ENCODE measurements around the gene SLBP.

SLBP gene

DNA sequence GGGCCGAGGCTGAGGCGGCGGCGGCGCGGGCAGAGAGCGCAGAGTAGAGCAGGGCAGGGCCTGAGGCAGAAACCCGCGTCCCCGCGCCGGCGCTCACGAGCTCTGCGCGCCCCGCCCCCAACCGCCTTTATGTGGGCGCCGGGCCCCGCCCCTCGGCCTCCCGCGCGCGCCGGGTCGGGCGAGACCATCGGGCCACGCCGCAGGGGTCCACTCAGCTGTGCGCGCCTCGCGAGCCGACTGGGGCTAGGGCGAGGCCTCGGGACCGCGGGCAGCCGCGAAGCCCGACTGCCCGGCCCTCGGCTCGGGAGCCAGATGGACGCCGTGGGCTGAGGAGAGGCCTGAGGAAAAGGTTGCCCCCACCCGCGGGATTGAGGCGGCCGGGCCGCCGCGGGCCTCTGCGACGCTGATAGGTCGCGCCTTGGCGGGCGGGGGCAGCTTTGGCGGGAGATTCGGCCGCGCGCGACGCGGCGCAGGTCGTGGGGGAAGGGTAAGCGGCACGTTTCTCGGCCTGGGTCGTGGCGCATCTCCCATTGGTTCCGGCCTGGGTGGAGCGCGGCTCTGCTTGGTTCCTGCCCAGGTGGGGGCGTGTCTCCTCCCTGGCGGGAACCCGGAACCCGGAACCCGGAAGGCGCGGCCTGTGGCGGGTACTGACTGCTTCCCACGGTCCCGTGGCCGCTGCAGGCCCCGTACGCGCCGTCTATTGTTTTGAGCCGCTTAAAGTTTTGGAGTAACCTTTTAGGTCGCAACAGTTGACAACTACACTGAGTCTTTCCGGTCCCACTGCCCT lies at the start of gene SLBP:
SLBP (minus strand) TSS at position 104 of the 787 bp plus-strand sequence. CDS start 131 bp downstream, outside the sequence.
- peak; percentile 99 for DNase-seq (ENCODE audit: low spot score)

DNA sequence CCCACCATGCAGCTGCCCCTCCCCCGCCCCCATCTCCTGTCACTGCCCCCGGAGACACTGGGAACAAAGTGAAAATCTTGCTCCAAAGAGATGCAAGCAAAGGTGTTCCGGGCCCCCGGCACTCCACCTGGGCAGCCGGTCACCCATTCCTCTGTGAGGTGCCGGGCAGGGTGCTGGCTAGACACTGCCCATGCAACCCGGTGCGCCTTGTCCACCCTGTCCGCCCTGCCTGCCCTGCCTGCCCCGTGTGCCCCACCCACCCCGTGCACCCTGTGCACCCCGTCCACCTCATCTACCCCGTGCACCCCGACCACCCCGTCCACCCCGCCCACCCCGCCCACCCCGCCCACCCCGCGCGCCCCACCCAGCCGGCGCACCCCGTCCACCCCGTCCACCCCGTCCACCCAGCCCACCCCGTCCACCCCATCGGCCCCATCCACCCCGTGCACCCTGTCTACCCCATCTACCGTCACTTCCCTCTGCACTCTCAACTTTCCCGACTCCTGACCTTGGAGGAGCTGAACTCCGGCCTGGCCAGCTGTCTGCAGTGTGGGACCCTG lies 49.1 kb upstream of the SLBP start:
- no peak for DNase-seq (ENCODE audit: low spot score)

- no peak for DNase-seq (ENCODE audit: low spot score)
Measured at GRCh38 chr4:1760521-1761071, 48.5 kb upstream of the SLBP start.

DNA sequence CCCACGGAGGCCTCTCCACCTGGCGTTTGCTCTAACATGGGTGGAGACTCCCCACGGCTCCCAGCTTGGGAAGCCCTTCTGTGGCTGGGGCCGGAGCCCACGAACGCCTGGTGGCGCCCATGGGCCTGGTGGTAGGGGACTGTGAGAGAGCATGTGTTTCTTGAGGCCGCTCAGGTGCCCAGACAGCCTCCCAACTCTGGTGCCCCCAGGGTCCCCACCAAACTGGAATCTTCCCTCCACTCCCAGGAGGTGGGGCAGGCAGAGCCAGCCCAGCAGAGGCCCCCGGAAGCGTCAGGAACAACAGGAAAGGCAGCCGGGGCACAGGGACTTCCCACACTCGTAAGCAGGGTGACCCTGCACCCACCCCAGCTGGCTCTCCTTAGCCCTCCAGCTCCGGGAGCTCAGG lies 47.7 kb upstream of the SLBP start:
- DNase-seq (ENCODE audit: low spot score), result no peak

GRCh38 chr4:1759170-1759817 lies 47.2 kb upstream of the SLBP start:
- DNase-seq (ENCODE audit: low spot score), result no peak

- no peak for DNase-seq (ENCODE audit: low spot score)
Measured at GRCh38 chr4:1758306-1759121, 46.4 kb upstream of the SLBP start.

DNA sequence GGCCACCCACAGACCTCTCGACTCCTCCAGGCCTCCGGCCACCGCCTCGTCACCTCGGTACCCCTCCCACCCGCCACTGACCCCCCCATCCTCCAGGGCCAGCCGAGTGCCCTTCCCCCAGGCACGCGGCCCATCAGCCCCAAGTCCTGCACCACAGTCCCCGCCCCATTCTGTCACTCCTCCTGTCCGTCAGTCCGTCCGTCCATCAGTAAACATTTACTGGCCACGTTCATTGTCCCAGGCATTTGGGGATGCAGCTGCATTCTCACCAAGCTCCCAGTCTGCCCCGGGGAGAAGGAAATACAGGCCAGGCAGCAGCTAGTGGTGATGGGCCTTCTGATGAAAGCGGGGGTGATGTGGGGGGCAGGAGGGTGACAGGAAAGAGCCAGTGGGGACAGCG lies 45.7 kb upstream of the SLBP start:
- DNase-seq (ENCODE audit: low spot score), result no peak

DNA sequence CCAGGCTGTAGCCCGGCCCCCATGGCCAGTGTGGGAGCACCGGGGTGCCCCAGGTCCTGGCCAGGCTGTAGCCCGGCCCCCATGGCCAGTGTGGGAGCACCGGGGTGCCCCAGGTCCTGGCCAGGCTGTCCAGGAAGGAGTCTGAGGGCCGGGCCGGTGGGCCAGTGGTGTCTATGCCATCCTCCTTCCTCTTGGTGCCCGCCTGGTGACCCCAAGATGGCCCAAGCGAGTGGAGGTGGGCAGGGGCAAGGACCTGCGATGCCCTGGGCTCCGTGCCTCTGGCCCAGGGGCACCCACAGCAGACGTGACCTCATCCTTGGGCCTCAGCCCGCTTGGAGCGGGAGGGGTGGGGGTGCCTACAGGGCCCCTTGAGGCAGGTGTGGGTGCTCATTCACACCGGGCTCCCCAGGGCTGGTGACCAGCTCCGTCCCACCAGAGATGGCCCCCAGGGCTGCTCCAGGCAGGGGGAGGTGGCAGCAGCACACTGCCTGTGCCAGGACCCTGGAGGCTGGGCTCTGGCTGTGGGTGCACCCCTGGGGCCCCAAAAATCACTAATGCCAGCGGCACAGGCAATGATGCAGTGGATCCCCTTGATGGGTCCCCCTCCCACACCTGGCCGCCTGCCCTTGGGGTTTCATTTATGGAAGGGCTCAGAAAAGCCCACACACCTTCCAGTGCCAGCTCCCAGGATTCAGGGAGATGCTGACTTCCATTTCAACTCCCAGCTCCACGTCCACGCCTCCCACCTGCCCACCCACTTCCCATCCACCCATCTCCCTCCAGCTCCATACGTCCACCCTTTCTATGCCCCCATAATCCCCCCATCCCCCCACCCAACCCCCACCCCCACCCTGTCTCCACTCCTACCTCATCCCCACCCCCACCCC lies 45.0 kb upstream of the SLBP start:
- no peak for DNase-seq (ENCODE audit: low spot score)

- DNase-seq (ENCODE audit: low spot score), result no peak
Measured at GRCh38 chr4:1756079-1756478, 44.0 kb upstream of the SLBP start.

DNA sequence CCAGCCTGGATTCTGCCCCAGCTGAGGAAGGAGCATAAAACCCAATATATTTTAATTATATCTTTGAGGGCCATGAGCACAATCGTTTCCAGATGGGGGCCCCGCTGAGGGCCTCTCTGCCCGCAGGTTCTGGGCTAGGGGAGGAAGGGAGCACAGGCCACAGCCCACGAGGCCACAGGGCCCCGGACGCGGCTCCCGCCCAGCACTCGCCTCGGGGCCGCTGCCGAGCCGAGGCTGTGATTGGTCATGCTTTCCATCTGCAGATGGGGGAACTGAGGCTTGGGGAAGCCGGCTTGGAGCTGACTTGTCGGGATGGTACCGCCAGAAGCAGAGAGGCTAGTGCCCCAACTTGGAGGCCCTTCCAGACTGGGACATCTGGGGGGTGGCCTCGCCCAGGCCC lies 43.2 kb upstream of the SLBP start:
- no peak for DNase-seq (ENCODE audit: low spot score)

DNA sequence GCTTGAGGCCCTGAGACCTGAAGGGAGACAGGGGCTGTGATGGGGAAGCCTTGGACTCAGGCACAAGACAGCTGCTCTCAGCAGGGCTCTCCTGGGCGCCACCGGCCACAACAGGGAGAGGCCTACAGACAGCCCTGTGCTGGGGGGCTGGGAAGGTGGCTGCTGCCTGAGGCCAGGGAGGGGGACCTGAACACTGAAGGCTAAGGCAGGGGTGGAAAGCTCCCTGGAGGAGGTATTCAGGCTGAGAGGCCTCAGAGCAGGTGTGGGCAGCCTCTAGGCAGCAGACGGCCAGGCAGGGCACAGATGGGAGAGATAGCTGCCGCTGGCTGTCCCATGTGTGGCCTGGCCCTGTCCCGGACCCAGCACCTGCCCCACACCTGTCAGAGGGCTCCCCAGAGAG lies 42.2 kb upstream of the SLBP start:
- DNase-seq (ENCODE audit: low spot score), result no peak

GRCh38 chr4:1753697-1754311 lies 41.7 kb upstream of the SLBP start:
- DNase-seq (ENCODE audit: low spot score), result no peak

DNA sequence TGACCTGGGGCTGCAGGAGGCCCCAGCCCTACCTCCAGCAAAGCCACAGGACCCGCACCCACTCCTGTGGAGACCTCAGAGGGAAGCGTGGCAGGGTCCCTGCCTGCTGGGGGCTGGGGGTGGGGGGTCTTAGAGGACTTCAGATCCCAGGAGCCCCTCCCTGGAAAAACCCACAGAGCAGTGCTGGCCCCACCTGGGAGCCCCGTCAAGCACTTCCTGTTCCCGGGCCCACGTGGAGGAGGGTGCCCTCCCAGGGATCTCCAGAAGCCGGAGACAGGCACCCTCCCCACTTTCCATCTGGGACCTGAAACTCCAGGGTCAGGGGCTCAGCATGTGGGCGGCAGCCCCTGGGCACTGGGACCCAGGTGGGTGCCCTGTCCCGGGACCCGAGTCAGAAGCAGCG lies 41.2 kb upstream of the SLBP start:
- no peak for DNase-seq (ENCODE audit: low spot score)

DNA sequence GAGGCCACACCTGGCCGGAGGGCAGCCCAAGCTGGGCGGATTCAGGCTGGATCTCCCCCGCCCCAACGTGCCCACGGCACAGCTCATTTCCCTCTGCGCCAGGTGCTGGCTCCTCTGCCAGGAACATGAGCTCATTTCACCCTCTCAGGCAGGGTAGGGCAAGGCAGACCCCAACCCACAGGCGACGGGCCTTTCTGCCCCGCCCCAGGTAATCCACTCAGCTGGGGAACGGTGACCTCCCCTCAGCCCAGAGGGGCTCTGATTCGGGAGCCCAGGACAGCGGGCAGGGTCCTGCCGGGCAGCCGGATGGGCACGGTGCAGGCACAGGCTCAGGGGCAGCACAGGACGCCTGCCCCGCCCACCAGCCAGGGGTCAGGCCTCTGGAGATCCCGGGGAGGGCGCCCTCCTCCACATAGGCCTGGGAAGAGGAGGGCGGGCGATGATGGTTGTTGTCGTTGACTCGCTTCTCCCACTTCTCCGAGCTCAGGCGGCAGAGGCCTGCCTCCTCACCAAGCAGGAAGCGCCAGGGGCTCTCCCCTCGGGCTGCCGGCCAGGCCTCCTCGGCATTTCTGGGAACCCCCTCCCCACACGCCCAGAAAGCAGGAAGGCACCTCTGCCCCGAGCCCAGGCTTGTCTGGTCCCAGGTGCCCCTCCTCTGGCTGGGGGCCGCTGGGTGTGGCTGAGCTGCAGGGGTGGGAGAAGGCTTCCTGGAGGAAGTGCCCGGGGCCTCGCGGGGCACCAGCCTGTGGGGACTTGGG lies 40.3 kb upstream of the SLBP start:
- DNase-seq (ENCODE audit: low spot score), result no peak

DNA sequence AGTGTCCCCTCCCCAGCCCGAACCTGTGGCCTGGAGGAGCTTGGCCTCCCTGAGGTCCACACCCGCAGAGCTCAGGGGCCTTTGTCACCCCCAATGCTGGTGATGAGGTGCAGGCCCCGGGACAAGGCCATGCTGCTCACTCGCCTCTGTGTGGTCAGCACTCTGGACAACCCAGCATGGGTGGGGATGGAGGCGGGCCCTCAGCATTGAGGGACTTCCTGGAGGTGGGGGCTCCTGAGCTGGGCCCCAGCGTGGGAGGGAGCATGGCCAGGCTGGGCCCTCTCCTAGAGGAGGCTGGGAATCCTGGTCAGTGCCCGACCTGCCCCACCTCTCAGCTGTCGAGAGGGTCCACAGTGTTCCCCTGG lies 39.8 kb upstream of the SLBP start:
- DNase-seq (ENCODE audit: low spot score), result no peak

DNA sequence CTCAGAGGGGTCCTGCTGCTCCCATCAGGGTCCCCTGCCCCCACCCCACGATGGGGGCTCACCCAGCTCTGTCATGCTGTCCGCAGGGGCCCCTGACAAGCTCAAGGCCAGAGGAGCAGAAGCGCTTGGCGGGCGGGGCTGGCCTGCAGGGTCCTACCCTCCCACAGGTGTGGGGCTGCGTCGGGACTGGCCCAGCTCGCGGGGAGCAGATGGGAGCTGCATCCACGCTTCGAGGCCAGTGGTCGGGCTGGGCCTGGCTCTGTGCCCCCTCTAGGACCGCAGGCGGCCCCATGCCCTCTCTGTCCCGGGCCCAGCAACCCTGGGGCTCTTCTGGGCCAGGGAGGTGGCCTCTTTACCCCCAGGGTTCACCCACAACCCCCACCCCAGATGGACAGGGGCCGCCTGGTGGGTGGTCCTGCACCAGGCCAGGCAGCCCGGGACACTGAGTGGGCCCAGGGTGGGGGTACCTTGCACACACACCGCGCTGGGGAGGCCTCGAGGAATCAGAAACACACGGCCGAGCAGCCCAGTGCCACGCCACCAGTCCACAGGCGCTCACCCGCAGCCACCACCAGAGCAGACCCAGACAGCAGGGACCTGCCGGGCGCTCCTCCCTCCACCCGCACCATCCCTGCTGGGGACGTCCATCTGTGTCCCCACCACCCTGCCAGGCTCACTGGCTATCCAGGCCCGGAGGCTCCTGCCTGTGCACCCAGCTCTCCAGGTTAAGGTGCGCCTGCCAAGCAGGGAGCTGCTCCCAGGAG lies 39.2 kb upstream of the SLBP start:
- no peak for DNase-seq (ENCODE audit: low spot score)

DNA sequence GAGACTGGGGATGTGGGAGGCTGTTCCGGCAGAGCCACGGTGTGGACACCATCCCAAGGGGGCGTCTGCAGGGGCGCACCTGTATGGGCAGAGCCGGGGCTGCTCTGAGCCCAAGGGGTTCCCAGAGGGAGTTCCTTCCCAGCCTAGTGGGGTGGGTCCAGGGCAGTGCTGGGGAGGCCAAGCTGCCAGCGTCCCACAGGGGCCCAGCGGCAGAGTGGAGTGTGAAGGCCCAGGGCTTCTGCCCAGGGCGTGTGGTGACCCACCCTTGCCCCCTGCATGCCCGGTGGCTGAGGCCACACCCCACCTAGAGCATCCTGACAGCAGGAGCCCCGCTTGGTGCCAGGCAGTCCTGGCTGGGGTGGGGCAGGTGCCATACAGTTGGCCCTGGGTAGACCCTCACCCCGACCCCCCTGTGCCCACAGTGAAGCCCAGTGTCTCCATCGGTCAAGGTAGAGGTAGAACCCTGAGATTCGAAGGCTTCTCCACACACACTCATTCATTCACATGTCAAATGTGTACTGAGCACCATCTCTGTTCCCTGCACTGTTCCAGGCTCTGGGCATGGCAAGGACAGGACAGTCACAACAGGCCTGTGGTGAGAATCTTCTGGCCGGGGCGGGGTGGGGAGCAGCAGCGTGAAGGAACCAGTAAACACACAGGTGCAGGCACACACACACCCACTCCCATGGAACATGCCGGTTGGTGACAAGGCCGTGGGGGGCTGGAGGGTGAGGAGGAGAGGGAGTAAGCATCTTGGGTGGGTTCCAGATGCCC lies 38.4 kb upstream of the SLBP start:
- DNase-seq (ENCODE audit: low spot score), result no peak

DNA sequence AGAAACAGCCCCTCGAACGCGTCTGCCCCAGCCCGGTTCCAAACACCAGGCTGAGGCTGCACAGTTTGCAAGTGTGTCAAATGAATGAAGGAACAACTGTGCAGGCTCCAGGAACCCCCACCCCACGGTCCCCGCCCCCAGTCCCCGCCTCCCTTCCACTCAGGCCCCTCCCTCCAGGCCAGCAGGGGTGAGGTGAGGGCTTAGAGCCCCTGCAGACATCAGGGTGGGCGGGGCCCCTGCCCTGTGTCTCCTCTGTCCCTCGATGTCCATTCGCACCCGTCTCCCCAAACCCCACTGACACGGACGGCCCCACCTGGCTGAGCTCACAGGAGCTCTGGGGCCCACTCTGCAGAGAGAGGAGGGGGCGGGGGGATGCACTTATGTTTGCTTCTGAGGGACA lies 37.7 kb upstream of the SLBP start:
- no peak for DNase-seq (ENCODE audit: low spot score)

DNA sequence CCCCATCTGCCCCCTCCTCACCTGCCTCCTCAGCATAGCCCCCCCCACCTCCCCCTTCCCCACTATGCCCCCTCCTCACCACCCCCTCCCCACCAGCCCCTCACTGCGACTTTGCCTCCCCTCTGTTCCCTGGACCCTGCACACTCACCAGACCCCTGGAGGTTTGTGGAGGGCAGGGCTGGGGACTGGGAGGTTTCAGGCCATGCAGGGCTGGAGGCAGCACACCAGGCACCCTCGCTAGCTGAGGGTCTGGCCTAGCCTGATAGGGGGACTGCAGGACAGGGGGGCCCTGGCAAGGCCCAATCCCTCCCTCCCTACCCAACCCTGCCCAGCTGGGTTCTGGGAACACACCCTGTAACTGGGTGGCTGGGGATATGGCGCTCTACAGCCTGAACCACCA lies 37.3 kb upstream of the SLBP start:
- DNase-seq (ENCODE audit: low spot score), result no peak
